HG03196 (cell line): ENCODE results near the gene SLC12A1.
A peak's percentile ranks its signal among the peaks of the same experiment; 100 is the strongest.
"Not testable (repeated sequence)": the region's sequence is repeated elsewhere in the genome, so short reads cannot be mapped to it uniquely, and the experiment has no call there.

ENCODE experiments used
- ATAC-seq: cut with Tn5 transposase; IDR thresholded peaks from one replicate; pipeline ENCODE4 v1.9.1; 2021; ENCODE audit not compliant: unreplicated experiment

Gene SLC12A1

DNA sequence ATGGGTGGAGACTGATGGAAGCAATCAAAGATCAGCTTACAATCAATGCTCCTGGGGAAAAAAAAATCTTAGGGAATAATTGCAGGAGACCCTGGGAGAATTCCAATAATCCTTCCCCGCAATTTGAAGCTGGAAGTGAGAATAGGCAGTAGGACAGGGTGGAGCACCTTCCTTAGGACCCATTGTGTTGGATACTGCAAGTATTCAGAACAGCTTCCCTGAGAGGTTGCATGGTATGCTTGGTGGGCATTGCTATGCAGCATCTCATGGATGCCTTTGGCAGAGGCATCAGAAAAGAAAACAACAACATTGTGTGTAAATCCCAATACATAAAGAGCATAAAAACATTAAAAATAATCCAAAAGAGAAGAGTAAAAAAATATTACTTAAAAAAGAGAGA, 100.5 kb downstream of the SLC12A1 start:
- no peak for ATAC-seq

DNA sequence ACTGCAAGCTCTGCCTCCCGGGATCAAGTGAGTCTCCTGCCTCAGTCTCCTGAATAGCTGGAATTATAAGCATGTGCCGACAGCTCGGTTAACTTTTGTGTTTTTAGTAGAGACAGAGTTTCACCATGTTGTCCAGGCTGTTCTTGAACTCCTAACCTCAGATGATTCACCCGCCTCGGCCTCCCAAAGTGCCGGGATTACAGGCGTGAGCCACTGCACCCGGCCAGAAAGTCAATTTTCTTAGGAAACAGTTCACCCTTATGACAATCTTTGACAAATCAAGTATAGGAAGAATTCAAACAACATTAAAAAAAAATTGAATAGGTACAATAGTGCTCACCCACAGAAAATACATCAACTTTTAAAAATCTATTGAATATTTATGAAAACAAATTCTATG, 101.5 kb downstream of the SLC12A1 start:
- no peak for ATAC-seq

DNA sequence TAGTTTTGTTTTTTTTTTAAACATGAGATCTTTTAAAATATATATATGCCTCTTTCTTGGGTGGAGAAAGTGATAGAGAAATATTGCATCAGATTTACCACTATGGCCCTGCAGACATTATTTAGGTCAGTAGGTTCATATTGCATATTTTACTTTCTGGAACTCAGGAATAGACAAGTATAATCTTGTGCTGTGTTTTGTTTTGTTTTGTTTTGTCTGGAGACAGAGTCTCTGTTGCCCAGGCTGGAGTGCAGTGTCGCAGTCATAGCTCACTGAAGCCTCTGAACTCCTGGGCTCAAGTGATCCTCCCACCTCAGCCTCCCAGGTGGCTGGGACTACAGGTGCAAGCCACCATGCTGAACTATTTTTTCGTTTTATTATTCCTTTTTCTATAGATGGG, 103.6 kb downstream of the SLC12A1 start:
- no peak for ATAC-seq

DNA sequence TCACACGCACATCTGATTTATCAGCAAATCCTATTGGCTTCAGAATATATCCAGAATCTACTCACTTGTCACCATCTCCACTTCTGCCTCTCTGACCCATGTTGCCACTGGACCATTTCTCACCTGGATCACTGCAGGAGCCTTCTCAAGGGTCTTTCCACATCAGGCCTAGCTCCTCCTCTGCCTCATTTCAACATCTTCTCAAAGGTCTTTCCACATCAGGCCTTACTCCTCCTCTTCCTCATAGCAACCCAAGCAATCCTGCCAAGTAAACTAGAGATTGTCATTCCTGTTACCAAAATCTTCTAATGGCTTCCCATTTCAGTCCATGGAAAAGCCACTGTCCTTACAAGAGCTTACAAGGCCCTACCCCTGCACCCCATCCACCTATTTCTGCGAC, 107.1 kb downstream of the SLC12A1 start:
- no peak for ATAC-seq

DNA sequence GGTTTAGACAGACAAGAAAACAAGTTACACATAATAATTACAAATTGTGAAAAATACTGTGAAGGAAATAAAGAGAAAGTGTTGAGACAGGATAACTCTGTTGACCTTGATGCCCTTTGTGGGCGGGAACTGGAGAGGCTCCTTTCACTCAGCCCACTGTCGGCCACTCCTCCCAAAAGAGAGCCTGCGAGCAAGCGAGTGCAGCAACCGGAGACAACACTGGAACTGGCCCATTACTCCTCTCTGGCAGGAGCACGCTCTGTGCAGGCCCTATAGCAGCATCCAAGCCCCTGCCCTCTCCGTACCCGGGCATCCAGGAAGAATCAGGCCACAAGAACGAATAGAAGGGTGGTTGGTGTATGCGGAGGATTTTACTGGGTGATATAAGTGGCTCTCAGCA, 108.9 kb downstream of the SLC12A1 start:
- ATAC-seq: no peak

DNA sequence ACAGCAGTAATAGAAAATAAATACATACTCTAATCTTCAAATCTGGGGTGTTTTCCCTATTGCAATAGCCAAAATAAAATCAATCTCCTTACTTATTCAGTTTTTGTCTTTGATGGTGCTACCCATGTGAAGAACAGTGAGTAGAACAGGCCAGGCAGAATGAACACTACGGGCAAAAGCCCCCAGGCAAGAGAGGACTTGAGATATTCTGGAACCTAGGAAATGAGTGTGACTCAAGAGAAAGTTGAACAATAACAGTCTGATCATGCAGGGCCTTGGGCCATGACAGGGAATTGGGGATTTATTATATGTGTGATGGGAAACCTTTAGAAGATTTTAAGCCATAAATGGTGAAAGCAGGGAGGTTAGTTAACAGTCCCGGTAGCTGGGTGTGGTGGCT, 111.1 kb downstream of the SLC12A1 start:
- ATAC-seq: no peak

DNA sequence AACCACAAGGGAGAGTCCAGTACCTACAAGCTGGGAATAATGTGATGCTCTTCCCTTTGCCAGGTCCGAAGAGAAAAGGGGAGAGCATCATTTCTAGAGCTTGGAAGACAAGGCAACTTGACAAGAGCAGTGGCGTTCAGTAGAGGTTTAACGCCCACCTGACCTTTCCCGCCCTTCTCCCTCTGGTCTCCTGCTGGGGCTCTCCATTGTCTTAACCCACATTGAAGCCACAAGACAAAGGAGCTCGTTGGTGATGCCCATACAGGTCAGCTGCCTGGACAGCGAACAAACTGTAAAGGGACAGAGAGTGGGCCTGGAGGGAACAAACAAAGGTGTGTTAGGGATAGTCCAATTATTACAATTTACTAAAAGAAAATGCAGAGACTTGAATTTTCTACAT, 112.0 kb downstream of the SLC12A1 start:
- ATAC-seq: no peak

DNA sequence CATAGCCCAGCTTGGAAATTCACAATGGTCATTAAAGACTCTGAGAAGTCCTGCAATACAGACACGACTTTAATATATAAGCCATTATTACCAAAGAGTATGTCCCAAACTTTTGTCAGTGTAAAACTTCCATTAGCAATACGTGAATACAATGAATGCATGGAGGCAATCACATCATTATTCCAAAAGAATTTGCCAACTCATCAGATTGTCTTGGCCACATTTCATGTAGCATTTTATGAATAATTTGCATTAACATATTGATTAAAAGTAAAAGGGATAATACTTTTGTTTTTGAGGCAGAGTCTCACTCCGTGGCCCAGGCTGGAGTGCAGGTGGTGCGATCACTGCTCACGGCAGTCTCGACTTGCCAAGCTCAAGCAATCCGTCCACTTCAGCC, 117.2 kb downstream of the SLC12A1 start:
- no peak for ATAC-seq

DNA sequence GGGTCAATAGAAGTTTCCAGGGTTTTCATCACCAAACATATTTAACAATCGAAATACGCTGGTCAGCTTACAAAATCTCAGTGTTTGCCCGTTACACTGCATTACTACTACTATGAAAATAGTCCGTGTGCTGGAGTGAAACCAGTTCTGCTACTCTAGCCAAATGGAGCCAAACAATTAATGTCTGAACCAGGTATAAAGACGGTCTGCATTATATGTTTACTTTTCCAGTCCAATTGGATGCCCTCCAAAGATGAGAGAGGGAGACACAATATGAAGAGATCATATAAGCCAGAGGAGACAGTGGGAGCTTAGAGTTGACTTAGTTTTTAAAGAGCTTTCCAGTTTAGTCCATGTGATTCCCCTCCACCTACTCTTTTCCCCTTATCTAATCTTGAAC, 118.8 kb downstream of the SLC12A1 start:
- no peak for ATAC-seq

DNA sequence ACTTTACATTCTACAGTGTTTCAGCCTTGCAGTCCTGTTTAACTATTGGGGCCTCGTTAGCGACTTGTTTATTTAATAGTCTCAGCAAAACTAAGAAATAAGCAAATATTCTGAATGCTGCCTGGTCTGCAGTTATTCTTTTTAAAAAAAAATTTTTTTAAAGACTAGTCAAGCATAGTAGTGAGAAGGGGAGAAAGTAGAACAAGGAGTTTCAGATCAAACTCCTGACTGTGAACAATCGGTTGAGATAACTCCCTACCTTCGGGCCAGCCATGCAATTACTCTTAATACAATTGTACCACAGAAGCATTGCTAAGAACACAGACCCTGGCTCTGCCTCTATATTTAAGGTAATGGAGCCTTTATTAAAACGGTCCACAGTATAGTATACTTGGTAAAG, 119.3 kb downstream of the SLC12A1 start:
- ATAC-seq: no peak

DNA sequence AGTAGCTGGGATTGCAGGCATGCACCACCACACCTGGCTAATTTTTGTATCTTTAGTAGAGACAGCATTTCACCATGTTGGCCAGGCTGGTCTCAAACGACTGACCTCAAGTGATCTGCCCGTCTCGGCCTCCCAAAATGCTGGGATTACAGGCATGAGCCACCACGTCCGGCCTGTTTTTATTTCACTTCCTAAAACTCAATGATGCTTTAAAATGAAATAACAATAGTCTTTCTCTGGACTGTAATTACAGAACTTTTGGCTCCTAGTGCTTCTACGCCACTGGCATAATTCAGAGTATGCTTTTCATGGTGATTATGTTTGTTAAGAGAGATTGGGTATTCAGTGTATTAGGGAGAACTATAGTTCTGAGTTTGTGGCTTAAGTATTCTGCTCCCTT, 120.1 kb downstream of the SLC12A1 start:
- ATAC-seq: not testable (repeated sequence)

DNA sequence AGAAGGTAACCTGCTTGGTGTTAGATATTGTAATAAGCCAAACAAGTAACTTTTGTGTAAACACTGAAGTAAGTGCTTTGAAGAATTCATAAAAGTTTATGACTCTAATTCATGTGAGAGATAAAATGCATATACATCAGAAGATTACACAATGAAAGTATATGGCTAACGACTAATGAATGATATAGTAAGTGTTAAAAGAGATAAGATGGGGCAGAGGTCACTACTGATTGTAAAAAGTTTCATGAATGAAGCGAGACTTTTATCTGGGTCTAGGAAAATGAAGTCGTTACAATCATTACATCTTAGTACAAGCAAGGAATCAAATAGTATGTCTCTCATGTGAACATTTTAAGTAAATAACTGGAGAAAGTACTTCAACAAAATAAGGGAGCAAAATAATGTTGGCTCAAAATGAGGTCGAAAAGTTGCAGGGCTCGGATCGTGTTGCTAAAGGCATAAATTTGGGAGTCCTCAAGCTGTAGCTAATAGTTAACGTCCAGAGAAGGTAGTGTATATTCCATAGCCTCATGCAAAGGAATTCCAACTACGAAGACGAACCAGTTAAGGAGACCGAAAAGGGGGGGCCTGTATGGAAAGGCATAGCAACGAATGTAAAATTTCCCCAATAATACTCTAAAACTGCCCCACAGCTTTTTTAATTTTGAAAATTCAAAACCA, 124.1 kb downstream of the SLC12A1 start:
- ATAC-seq: no peak

DNA sequence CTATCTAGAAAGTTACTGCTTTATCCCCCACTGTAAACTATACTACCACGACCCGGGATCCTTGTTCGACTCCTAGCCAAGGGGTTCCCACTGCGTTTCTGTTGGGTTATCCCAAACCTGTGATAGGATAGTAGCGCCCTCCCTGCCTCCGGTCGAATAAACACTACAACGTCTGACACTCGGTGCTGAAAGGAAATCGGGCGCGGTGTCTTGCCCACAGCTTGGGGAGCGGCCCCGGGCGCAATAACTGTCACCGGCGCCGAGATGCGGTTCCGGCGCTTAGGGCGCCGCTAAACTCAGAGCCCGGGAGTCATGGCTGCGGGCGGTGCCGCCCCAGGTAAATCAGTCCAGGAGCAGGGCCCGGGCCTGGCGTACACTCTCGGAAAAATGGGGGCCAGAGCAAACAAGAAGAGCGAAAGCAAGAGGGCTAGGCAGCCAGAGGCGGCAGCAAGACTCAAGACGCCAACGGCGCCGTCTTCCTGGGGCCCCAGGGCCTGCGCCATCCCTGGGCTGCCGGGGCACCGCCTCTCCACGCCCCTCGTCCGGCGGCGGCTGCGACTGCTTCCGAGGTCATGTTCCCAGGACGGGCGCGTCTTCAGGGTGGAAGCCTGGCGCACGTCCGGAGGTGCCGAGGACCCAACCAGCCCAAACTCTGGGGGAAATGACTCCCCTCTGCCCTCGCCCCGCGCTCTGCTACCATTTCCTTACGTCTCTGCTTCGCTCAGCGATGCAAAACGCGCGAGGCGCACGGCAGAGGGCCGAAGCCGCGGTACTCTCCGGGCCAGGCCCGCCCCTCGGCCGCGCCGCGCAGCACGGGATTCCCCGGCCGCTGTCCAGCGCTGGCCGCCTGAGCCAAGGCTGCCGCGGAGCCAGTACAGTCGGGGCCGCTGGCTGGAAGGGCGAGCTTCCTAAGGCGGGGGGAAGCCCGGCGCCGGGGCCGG, 125.0 kb downstream of the SLC12A1 start, which contains the start of gene DUT:
DUT (plus strand) TSS at position 575 of the 941 bp plus-strand sequence; CDS start at position 662, 87 bp downstream.
- peak; percentile 85 for ATAC-seq

DNA sequence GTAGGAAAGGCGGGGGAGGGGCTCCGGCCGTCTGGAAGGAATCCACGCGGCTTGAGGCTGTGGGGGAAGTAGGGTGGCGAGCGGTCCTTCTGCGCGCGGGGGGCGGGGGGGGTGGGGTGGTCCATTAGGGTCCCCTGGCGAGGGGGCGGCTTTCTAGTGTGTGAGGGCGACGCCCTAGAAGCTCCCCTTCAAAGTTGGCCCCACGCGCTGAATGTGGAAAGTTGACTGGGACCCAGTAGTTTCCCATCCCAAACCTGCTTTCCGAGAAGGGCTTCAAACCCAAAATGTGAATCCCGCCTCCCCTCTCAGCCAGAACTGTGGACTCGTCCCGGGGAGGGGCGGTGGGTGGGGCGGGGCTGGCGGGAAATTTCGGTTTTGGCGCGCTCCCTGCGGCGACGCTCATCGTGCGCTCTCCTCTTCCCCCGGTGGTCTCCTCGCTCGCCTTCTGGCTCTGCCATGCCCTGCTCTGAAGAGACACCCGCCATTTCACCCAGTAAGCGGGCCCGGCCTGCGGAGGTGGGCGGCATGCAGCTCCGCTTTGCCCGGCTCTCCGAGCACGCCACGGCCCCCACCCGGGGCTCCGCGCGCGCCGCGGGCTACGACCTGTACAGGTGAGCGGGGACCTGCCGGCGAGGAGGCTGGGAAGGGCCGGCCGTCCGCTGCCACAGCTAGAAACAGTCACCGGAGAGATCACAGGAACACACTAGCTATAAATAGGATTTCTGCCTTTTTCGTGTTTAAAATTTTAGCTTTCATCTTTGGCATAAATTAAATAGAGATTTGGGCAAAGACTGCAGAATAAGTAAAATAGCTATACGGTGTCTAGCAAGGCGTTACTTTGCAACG, 125.9 kb downstream of the SLC12A1 start:
- ATAC-seq: peak; percentile 50

DNA sequence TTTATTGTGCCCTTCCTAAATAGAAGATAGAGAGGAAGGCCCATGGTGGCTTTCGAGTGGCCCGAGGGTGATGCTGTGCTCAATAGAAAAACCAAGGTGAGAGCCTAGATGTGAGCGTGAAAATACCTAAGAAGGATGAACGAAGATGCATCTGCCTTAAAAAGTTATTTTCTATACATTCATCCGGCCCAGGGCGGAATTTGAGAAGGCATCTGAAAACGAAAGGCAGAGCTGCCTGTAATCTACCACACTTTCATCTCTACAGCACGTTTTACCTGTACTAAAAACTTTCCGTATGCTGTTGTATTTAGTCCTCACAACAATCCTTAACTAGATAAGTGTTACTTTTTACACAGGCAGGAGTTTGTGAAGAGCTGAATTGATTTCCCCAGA, 126.5 kb downstream of the SLC12A1 start:
- no peak for ATAC-seq

DNA sequence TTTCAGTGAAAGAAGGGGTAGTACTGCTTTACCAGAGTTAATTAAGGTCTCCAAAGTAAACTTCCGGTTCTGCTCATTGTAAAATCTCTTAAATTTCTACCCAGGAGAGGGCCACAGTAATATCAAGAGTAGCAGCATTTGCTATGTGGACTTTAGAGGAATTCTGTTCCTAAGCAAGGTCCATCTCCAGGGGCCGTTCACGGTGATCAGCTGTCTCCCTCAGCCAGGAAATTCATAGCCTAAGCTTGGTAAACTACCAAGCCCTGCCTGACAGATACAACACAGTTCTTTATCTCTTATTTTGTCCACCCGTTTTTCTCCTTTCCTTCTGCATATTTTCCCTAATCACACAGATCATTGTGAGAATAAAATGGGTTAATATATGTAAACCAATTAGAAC, 127.4 kb downstream of the SLC12A1 start:
- no peak for ATAC-seq

DNA sequence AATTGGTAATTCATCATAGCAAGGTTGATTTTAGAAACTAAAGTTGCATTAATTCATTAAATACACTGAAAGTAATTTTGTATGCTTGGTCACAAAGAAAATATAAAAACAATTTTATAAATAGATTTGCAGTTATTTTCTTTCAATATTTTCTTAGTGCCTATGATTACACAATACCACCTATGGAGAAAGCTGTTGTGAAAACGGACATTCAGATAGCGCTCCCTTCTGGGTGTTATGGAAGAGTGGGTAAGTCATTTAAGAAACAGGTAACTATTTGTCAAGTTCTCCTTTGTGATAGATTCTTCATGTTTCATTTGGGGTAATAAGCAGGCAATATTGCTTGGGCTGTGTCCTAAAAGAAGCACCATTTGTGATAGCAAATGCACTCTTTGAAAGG, 128.2 kb downstream of the SLC12A1 start:
- no peak for ATAC-seq

DNA sequence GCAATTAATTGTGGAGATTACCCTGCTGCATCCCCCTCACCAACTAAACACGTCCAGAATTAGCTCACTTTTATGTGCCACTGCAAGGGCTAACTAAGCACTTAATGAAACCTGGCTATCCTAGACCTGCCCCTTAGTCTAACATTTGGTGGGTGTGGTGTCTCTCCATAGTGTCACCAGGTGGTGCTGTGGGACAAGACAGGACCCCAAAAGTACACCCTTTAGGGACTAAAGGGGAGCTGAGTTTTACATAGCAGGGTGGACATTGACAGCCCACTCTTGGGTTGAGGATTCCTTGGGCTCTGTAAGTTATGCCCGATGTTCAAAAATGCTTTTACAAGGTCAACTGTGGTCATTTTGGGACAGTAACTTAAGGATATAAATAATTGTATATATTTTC, 130.8 kb downstream of the SLC12A1 start:
- ATAC-seq: no peak

DNA sequence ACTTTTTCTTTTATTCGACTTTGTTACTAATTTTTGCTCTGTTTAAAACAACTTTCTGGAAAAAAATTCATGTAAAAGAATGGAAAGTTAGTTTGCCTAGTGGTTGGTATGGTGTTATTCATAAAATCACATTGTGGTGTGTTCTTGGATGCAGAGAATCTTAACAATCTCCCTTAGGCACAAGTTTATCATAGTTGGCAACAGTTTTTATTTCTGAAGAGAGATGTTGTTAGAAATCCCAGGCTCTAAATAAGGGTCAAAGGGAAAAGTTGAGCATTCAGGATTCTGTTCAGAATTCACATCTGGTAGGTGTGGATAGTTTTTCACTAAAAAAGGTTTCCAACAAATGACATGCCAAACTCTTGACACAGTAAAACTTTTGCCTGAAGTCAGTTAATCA, 131.5 kb downstream of the SLC12A1 start:
- no peak for ATAC-seq

DNA sequence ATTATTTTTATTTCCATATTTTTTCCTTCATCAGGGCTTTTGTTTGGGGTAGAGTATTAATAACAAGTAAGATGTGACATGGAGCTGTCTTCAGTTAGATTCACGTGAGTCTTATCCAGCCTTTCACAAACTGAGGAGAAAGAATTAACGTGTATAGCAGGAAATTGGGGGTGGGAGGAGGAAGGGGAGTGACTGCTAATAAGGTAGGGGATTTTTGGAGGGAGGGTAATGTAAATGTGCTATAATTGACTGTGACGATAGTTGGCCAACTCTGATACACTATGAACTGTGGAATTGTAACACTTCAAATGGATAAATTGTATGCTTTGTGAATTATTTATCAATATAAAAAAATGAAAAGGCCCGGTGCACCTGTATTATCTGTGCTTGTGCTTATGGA, 134.0 kb downstream of the SLC12A1 start:
- no peak for ATAC-seq

DNA sequence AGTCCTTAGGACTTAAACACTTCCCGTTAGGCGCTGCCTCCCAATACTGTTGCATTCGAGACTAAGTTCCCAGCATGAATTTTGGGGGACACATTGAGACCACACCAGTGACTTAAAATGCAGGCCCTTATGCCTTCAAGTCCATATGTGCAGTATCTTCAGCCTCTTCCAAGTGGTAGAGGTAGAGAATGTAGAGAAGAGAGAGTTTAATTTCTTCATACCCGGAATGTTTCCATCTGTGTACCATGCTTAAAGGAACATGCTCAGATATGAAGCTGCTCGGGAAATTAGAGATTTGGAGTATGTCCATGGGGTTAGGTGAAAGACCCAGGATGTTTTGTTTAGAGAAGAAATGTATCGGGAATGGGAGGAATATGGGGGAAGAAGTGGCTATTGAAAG, 137.8 kb downstream of the SLC12A1 start:
- no peak for ATAC-seq
